BJ (cell line): Measurements from ENCODE around the gene SHB. TPM values are rescaled to one million over a fixed set of nuclear protein-coding genes. Genes with fewer than 3 reads are reported as not detected.

ENCODE experiments used
- CTCF ChIA-PET: fragments of 350-600 bp; formaldehyde crosslinking; extraction: SDS; loops from one replicate; lab custom pipeline; 2021; ENCODE audit warnings: antibody characterized with exemption, inconsistent platforms; lab: Yijun Ruan, JAX
- POLR2A ChIA-PET: fragments of 300-600 bp; sonication (Branson Sonifier 250); formaldehyde crosslinking; extraction: SDS; loops from one replicate; lab custom pipeline; 2021; ENCODE audit warnings: antibody characterized with exemption; lab: Charles Lee
- DNase-seq: peaks from one replicate; pipeline ENCODE4 v3.0.0-alpha.2; 2011; ENCODE audit warnings: low read depth
- H3K27me3 ChIP-seq: 2 replicates; pipeline ENCODE4 v1.6.0; 2011; ENCODE audit warnings: low read length; ENCODE audit not compliant: control insufficient read depth, insufficient read depth
- H3K36me3 ChIP-seq: 2 replicates; pipeline ENCODE4 v1.5.1; 2011; ENCODE audit warnings: low read length; ENCODE audit not compliant: control insufficient read depth, insufficient read depth
- H3K4me3 ChIP-seq: 2 replicates; pipeline ENCODE4 v1.5.1; 2011; ENCODE audit warnings: low read depth, mild to moderate bottlenecking, control low read depth, low read length
- CTCF ChIP-seq: IDR thresholded peaks from 2 replicates; pipeline ENCODE4 v1.5.1; 2011; ENCODE audit warnings: low read depth, mild to moderate bottlenecking, control low read depth, inconsistent platforms, low read length, moderate library complexity; ENCODE audit not compliant: insufficient read depth
- polyA plus RNA-seq: library from polyadenylated mRNA; depleted of rRNA; stranded (reverse); fragments of >200 nt; gene quantifications from 2 replicates; pipeline ENCODE4 v1.2.3, GENCODE V29; 2011

The SHB gene
- polyA plus RNA-seq, 1 experiment, result 18.6 TPM

GRCh38 chr9:37990404-37991015 is 78.5 kb downstream of the SHB start:
- peaks cover 4% of the 10 kb centered on the region; the same call in 1 of the 2 replicates for H3K36me3 ChIP-seq
- no peak for TF ChIP-seq CTCF
- H3K4me3 ChIP-seq, result no peak overlapping the region
- no peaks in the 10 kb centered on the region for H3K27me3 ChIP-seq
- DNase-seq, result no peak
- ChIA-PET CTCF (no interaction called here), POLR2A (no interaction called here)

GRCh38 chr9:37989701-37990100 is 79.3 kb downstream of the SHB start:
- Histone ChIP-seq H3K4me3 (no peak overlapping the region), H3K36me3 (peaks cover 4% of the 10 kb centered on the region; the same call in 1 of the 2 replicates), H3K27me3 (no peaks in the 10 kb centered on the region)
- ChIA-PET CTCF (no interaction called here), POLR2A (no interaction called here)
- no peak for DNase-seq
- no peak for TF ChIP-seq CTCF

- POLR2A ChIA-PET, result interaction anchor here (0.6 kb wide), 1 partner anchor 43 kb away, joined by 3 read pairs; no protein-coding TSS in a partner anchor
- TF ChIP-seq CTCF, result no peak
- CTCF ChIA-PET, result interaction anchor here (0.6 to 1.0 kb wide), 3 partner anchors 11 to 74 kb away, joined by 3 to 5 read pairs (median 4); no protein-coding TSS in a partner anchor
- Histone ChIP-seq H3K27me3 (no peaks in the 10 kb centered on the region), H3K36me3 (peaks cover 4% of the 10 kb centered on the region; the same call in 1 of the 2 replicates), H3K4me3 (no peak overlapping the region)
- DNase-seq, result no peak
Measured at GRCh38 chr9:37988602-37989001, 80.4 kb downstream of the SHB start.

GRCh38 chr9:37988041-37988440 is 81.0 kb downstream of the SHB start:
- no peaks in the 10 kb centered on the region for H3K27me3 ChIP-seq
- peaks cover 4% of the 10 kb centered on the region; the same call in 1 of the 2 replicates for H3K36me3 ChIP-seq
- ChIA-PET POLR2A (no interaction called here), CTCF (interaction anchor here (1.0 kb wide), 1 partner anchor 12 kb away, joined by 5 read pairs; no protein-coding TSS in a partner anchor)
- H3K4me3 ChIP-seq, result no peak overlapping the region
- no peak for TF ChIP-seq CTCF
- no peak for DNase-seq

GRCh38 chr9:37987467-37987981 is 81.5 kb downstream of the SHB start:
- CTCF ChIA-PET, result no interaction called here
- no peak for DNase-seq
- no peak for TF ChIP-seq CTCF
- Histone ChIP-seq H3K4me3 (no peak overlapping the region), H3K36me3 (peaks cover 4% of the 10 kb centered on the region; the same call in 1 of the 2 replicates), H3K27me3 (no peaks in the 10 kb centered on the region)
- POLR2A ChIA-PET, result no interaction called here
